GM20000 (cell line): ENCODE results near the gene OR14A2.
"Not testable (repeated sequence)": the region's sequence is repeated elsewhere in the genome, so short reads cannot be mapped to it uniquely, and the experiment has no call there.

Source experiments
- DNase-seq: peaks from one replicate; pipeline ENCODE4 v3.0.0; 2012; ENCODE audit warnings: low spot score
- TF ChIP-seq, protein P1 (sequence below): IDR thresholded peaks from 2 replicates; pipeline ENCODE4 v1.5.1; 2012; ENCODE audit warnings: mild to moderate bottlenecking, control low read depth; ENCODE audit errors: extremely low read depth, missing control alignments

Gene OR14A2

DNA sequence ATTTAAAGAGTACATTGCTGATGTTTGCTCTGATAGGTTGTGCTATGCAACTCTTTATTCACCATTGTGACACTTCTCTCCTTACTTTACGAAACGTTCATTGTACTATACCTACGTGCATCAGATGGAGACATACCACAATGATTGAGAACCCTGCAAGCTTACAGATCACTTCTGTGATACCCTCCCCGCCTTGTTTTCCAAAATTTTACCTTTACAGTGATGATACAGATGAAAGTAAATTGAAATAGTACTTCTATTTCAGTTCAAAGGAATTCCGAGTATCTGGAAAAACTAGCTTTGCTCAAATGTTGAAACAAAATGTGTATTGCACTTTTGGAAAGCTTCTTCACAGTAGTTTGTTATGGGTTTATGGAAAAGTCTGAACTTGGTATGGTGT, 6.2 kb downstream of the OR14A2 start:
- DNase-seq, result no peak
- TF ChIP-seq, protein P1, sequence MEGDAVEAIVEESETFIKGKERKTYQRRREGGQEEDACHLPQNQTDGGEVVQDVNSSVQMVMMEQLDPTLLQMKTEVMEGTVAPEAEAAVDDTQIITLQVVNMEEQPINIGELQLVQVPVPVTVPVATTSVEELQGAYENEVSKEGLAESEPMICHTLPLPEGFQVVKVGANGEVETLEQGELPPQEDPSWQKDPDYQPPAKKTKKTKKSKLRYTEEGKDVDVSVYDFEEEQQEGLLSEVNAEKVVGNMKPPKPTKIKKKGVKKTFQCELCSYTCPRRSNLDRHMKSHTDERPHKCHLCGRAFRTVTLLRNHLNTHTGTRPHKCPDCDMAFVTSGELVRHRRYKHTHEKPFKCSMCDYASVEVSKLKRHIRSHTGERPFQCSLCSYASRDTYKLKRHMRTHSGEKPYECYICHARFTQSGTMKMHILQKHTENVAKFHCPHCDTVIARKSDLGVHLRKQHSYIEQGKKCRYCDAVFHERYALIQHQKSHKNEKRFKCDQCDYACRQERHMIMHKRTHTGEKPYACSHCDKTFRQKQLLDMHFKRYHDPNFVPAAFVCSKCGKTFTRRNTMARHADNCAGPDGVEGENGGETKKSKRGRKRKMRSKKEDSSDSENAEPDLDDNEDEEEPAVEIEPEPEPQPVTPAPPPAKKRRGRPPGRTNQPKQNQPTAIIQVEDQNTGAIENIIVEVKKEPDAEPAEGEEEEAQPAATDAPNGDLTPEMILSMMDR, result no peak

DNA sequence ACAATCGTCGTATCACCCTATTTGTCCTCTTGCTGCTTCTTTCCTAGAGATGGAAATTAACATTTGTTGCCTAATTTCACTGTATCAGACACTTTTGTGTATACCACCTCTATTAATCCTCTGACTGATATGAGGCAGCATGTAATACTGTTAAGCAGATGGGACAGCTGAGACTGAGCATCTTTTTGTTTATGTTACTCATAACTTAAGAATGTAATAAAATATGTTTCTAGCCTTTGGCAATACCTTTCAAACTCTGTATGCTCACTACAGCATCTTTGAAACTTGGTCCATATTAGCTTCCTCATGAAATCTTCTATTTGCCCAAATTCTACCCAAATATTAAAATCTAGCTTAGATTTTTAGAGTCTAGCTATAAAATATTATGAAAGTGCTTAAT, 7.2 kb downstream of the OR14A2 start:
- no peak for DNase-seq

DNA sequence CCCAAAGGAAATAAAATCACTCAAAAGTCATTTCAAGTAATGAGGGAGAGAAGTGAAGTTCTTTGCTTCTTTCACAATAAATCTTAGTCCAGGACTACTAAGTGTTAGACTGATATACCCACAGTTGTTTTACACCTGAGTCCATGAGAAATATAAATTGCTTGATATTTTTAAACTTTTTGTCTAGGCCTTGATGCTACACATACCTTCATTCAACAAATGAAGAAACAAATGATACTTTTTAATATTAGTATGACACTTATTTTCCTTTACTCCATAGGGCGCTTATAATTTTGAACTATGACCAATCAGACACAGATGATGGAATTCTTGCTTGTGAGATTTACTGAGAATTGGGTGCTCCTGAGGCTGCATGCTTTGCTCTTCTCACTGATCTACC, 9.6 kb downstream of the OR14A2 start, which contains the start of gene OR14K1:
TSS of gene OR14K1 (plus strand) at position 301 of the 400 bp plus-strand sequence. CDS start at position 301, 0 bp downstream.
- no peak for DNase-seq
- TF ChIP-seq, protein P1, result no peak

More for the DNA sequence above, 7.2 kb downstream of the OR14A2 start:
- TF ChIP-seq, protein P1, result no peak

DNA sequence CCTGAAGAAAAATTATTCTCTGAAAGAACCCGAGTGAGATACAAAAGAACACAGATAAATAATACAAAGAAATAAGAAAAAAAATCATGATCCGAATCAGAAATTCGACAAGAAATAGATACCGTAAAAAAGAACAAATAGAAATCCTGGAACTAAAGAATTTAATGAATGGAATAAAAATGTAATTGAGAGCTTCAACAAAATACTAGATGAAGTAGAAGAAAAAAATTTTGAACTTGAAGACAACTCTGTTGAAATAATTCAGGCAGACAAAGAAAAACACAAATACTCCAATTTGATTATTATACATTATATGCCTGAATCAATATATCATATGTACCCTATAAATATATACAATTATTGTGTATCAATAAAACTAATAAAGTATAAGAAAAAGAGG, 26.7 kb downstream of the OR14A2 start:
- TF ChIP-seq, protein P1, result no peak
- no peak for DNase-seq

DNA sequence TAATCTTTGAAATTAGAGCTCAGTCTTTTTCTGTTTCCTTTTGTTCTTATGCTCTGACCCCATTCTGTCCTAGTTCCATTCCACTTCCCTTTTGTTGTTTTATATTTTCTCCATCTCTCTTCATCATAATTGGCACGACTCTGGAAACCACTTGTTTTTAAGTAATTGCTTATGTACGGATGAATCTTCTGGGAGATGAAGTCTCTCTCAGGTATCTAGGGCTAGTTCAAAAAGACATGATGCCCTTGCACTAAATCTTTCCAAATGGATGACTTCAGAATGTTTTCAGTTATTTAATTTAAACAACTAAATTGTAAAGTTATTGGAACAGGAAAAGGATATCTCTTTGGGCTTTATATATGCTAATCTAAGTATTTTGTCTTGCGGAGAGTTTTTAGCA, 31.4 kb downstream of the OR14A2 start, which contains the start of gene OR6F1:
TSS of gene OR6F1 (minus strand) at position 101 of the 400 bp plus-strand sequence. CDS start 3,891 bp downstream, outside the sequence.
- DNase-seq, result no peak
- TF ChIP-seq, protein P1, result no peak

DNA sequence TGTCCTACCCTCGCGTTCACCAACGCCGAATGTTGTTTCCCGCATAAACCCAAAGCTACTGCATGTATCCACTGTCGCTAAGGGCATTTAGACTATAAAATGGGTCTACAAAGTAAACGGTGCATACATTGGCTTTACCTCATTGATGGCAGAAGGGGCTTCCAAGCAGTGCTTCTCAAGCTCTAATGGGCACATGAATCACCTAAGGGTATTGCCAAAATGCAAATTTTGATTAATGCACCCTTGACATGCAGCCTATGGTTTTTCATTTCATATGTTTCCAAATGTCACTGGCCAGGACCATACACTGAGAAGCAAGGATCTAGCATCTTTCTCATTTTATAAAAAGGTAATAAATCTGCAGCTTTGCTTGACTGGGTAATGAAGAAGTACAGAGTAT, 34.2 kb downstream of the OR14A2 start:
- TF ChIP-seq, protein P1, result no peak
- no peak for DNase-seq

DNA sequence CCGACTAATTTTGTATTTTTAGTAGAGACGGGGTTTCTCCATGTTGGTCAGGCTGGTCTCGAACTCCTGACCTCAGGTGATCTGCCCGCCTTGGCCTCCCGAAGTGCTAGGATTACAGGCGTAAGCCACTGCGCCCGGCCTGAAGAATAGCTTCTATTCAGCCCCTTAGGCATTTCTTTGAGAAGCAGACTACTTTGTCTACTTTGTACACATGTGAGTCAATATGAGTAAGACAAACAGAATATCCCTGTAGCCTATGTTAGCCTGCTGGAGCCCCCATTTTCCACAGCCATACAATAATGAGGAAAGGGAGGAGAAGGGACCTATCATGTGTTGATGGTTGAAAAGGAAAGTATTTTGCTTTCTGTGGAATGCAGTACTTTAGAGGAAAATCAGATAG, 37.3 kb downstream of the OR14A2 start:
- not testable (repeated sequence) for DNase-seq

DNA sequence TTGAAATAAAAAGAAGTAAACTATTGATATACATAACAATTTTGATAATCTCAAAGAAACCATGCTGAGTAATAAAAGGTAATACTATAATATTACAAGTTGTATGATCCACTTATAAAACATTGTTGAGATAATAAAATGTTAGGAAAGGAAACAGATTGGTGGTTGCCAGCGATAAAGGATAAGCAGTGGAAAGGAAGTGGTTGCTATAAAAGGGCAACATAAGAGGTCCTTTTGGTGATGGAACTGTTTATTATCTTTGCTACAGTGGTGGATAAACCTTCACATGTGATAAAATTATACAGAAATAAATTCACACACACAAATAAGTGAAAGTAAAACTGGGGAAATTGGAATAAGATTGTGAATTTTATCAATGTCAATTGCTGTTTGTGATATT, 46.6 kb downstream of the OR14A2 start:
- TF ChIP-seq, protein P1, result no peak
- DNase-seq, result no peak
